ENCODE data around the gene IKZF5.

DNA sequence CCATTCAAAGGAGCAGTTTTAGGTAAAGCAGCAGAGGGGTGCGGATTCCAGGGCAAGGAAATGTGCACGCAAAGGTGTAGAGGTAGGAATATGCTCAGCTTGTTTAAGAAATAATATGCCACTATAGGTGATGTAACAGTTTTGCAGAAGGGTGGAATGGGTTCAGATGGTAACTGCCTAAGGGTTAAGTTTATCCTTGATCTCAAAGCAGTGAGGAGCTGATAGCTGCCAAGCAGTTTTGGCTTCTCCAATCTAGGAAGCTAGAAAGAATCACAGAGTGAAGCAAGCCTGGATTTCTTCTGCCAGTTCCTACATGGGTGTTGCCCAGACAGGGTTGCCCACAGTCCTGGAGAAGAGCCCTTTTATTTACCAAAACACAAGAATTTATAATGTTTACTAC, 6.2 kb upstream of the IKZF5 start:
- TF ChIP-seq IKZF3 (tag by site-specific recombination; IDR thresholded peaks at IDR 0.05) = no peak
- no peak for TF ChIP-seq CTCF (tag by site-specific recombination; IDR thresholded peaks at IDR 0.05)
- TF ChIP-seq, protein P1, sequence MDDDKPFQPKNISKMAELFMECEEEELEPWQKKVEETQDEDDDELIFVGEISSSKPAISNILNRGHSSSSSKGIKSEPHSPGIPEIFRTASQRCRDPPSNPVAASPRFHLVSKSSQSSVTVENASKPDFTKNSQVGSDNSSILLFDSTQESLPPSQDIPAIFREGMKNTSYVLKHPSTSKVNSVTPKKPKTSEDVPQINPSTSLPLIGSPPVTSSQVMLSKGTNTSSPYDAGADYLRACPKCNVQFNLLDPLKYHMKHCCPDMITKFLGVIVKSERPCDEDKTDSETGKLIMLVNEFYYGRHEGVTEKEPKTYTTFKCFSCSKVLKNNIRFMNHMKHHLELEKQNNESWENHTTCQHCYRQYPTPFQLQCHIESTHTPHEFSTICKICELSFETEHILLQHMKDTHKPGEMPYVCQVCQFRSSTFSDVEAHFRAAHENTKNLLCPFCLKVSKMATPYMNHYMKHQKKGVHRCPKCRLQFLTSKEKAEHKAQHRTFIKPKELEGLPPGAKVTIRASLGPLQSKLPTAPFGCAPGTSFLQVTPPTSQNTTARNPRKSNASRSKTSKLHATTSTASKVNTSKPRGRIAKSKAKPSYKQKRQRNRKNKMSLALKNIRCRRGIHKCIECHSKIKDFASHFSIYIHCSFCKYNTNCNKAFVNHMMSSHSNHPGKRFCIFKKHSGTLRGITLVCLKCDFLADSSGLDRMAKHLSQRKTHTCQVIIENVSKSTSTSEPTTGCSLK (tag by site-specific recombination; IDR thresholded peaks at IDR 0.05) = no peak
- TF ChIP-seq ZNF404 (tag by site-specific recombination; IDR thresholded peaks at IDR 0.05) = no peak
- TF ChIP-seq ZNF138 (tag by site-specific recombination; IDR thresholded peaks at IDR 0.05; ENCODE audit: borderline replicate concordance) = no peak
- no peak for TF ChIP-seq ZNF280D (tag by site-specific recombination; IDR thresholded peaks at IDR 0.05)
- no peak for TF ChIP-seq ZBTB44 (tag by site-specific recombination; IDR thresholded peaks at IDR 0.05)
- no peak for TF ChIP-seq ZNF549 (tag by site-specific recombination; IDR thresholded peaks at IDR 0.05)
- no peak for TF ChIP-seq ZNF112 (tag by site-specific recombination; IDR thresholded peaks at IDR 0.05)
- TF ChIP-seq, protein P2, sequence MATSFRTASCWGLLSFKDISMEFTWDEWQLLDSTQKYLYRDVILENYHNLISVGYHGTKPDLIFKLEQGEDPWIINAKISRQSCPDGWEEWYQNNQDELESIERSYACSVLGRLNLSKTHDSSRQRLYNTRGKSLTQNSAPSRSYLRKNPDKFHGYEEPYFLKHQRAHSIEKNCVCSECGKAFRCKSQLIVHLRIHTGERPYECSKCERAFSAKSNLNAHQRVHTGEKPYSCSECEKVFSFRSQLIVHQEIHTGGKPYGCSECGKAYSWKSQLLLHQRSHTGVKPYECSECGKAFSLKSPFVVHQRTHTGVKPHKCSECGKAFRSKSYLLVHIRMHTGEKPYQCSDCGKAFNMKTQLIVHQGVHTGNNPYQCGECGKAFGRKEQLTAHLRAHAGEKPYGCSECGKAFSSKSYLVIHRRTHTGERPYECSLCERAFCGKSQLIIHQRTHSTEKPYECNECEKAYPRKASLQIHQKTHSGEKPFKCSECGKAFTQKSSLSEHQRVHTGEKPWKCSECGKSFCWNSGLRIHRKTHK (tag by site-specific recombination; IDR thresholded peaks at IDR 0.05) = no peak
- TF ChIP-seq SP2 (tag by site-specific recombination; IDR thresholded peaks at IDR 0.05) = no peak
- TF ChIP-seq SALL2 (tag by site-specific recombination; IDR thresholded peaks at IDR 0.05; ENCODE audit: borderline replicate concordance) = no peak

Data from HEK293 (cell line).